22Rv1 (cell line): Measurements from ENCODE around the gene PBX3.

Experiments used
- H3K27ac ChIP-seq: fragments of 450-650 bp; 2 replicates; pipeline ENCODE4 v1.5.1; 2017
- CTCF ChIP-seq: fragments of 450-650 bp; IDR thresholded peaks from 2 replicates; pipeline ENCODE4 v1.5.1; 2017; ENCODE audit warnings: mild to moderate bottlenecking
- ZFX ChIP-seq: fragments of 450-650 bp; IDR thresholded peaks from 2 replicates; pipeline ENCODE4 v1.6.1; 2017; ENCODE audit warnings: antibody characterized with exemption, borderline replicate concordance

Gene PBX3

GRCh38 chr9:125841444-125841843, 94.3 kb downstream of the PBX3 start:
- no peak for TF ChIP-seq CTCF
- no peak for TF ChIP-seq ZFX
- H3K27ac ChIP-seq: no peak overlapping the region

GRCh38 chr9:125842242-125842641, 95.1 kb downstream of the PBX3 start:
- no peak overlapping the region for H3K27ac ChIP-seq
- no peak for TF ChIP-seq ZFX
- TF ChIP-seq CTCF: no peak

- TF ChIP-seq ZFX: no peak
- no peak for TF ChIP-seq CTCF
- no peak overlapping the region for H3K27ac ChIP-seq
Observed at GRCh38 chr9:125843646-125844045, 96.5 kb downstream of the PBX3 start.

- TF ChIP-seq CTCF (no peak), ZFX (no peak)
- no peak overlapping the region for H3K27ac ChIP-seq
Observed at GRCh38 chr9:125844611-125845010, 97.4 kb downstream of the PBX3 start.

GRCh38 chr9:125845271-125845808, 98.2 kb downstream of the PBX3 start:
- TF ChIP-seq ZFX (no peak), CTCF (no peak)
- H3K27ac ChIP-seq: no peak overlapping the region

GRCh38 chr9:125847735-125848134, 100.6 kb downstream of the PBX3 start:
- H3K27ac ChIP-seq: no peak overlapping the region
- TF ChIP-seq CTCF (no peak), ZFX (no peak)

- no peak for TF ChIP-seq CTCF
- no peak for TF ChIP-seq ZFX
- H3K27ac ChIP-seq: no peak overlapping the region
Observed at GRCh38 chr9:125850106-125850632, 103.0 kb downstream of the PBX3 start.
